ENCODE results near the gene CHCHD1.
A peak's percentile ranks its signal among the peaks of the same experiment; 100 is the strongest.
"Not testable (repeated sequence)": the region's sequence is repeated elsewhere in the genome, so short reads cannot be mapped to it uniquely, and the experiment has no call there.

Gene CHCHD1

DNA sequence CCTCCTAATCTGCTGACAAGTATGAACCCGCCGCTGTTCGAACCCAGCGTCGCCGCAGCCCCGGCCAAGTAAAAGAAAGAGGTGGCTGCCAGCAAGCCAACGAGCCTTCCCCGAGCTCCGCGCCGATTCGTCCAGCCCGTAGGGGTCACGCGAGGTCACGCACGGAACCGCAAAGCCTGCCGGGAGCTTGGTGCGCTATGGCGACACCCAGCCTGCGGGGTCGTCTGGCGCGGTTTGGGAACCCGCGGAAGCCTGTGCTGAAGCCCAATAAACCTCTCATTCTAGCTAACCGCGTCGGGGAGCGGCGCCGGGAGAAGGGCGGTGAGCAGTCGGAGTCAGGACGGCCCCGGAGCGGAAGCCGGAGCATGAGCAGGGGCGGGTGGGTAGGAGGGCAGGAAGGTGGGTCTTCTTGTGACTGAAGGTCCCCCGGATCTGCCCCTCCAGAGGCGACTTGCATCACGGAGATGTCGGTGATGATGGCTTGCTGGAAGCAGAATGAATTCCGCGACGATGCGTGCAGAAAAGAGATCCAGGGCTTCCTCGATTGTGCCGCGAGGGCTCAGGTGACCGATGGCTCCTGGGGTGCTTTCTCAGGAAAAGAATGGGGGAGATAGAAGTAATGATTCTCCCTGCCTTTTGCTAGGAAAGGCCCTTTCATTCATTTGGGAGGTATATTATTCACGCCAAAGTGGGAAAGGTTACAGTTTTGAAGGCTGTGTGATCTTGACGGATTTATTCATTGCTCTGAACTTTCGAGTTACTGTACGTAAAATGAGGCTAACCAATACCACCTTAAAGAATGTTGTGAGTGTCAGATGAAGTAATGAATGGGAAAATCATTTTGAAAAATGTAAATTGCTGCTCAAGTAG, at the start of gene CHCHD1:
Gene CHCHD1 (plus strand): TSS at position 170 of the 870 bp plus-strand sequence. CDS start 28 bp downstream, at position 198.
- peak; percentile 86 to 93 (median 88) for DNase-seq (ENCODE audit: low read depth in 2 of 3, low spot score in 1 of 3)

- no peak for DNase-seq (ENCODE audit: low read depth in 2 of 3, low spot score in 1 of 3)
Observed at GRCh38 chr10:73732426-73732825, 49.4 kb upstream of the CHCHD1 start.

- no peak for DNase-seq (ENCODE audit: low read depth in 2 of 3, low spot score in 1 of 3)
Observed at GRCh38 chr10:73732931-73733623, 48.8 kb upstream of the CHCHD1 start.

GRCh38 chr10:73734028-73734720, 47.7 kb upstream of the CHCHD1 start:
- no peak for DNase-seq (ENCODE audit: low read depth in 2 of 3, low spot score in 1 of 3)

GRCh38 chr10:73734796-73735305, 47.0 kb upstream of the CHCHD1 start:
- DNase-seq (ENCODE audit: low read depth in 2 of 3, low spot score in 1 of 3): no peak

GRCh38 chr10:73740501-73741254, 41.2 kb upstream of the CHCHD1 start:
- not testable (repeated sequence) for DNase-seq (ENCODE audit: low read depth in 2 of 3, low spot score in 1 of 3)

DNA sequence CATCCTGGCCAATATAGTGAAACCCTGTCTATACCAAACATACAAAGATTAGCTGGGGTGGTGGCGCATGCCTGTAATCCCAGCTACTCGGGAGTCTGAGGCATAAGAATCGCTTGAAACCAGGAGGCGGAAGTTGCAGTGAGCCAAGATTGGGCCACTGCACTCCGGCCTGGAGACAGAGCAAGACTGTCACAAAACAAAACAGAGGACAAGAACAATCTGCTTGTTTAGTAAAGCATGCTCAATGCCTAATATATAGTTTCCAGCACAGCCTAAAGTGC, 39.5 kb upstream of the CHCHD1 start:
- no peak for DNase-seq (ENCODE audit: low read depth in 2 of 3, low spot score in 1 of 3)

DNA sequence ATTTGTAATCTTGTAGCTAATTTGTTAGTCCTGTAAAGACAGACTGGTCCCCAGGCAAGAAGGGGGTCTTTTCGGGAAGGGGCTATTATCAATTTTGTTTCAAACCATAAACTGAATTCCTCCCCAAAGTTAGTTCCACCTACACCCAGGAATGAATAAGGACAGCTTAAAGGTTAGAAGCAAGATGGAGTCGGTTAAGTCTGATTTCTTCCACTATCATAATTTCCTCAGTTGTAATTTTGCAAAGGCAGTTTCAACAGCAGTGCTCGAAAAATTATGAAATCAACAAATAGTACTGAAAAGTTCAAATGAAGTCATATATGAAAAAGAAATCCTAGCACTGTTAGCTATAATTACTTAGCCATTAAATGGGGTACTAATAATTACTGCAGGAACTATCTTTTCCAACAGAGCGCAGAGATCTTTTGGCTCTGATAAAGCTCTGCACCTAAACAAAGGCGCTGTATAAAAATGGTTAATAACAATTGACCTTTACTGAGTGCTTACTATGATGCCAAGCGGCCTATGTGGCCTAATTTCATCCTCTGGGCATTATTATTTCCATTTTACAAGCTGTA, 38.4 kb upstream of the CHCHD1 start:
- DNase-seq (ENCODE audit: low read depth in 2 of 3, low spot score in 1 of 3): no peak

GRCh38 chr10:73743905-73744663, 37.8 kb upstream of the CHCHD1 start, which contains the start of gene SEC24C:
Gene SEC24C, plus strand, starts transcription at chr10:73744372. Its CDS starts 2,461 bp downstream, at chr10:73746833.
- peak; percentile 92 to 95 (median 92) for DNase-seq (ENCODE audit: low read depth in 2 of 3, low spot score in 1 of 3)

DNA sequence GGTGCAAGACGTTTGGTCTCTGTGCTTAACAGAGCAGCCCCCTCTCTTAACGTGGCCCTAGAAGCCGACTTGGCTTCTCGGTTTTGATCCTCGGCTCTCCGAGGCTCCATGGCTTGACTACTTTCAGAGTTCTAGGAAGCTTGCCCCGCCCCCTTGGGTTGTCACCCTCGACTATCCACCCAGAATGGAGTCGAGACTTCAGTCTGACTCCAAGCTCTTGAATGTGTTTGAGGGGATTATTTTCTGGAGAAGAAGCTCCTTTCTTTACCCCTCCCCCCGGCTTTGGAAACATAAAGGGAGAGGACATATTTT, 37.2 kb upstream of the CHCHD1 start:
- peak; percentile 46 to 54 (median 48) for DNase-seq (ENCODE audit: low read depth in 2 of 3, low spot score in 1 of 3)

DNA sequence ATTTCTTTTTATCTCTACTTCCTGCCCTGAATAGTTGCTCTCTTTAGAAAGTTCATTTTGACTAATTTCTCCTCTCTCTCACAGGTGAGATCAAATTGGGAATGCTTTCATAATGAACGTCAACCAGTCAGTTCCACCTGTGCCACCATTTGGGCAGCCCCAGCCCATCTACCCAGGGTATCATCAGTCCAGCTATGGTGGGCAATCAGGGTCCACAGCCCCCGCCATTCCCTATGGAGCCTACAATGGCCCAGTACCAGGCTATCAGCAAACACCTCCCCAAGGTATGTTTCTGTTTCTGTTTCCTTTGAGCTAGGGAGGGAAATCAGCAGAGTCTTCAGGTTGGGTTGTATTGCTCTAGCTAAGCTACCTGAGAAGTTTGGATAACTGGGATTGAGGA, 35.1 kb upstream of the CHCHD1 start:
- DNase-seq (ENCODE audit: low read depth in 2 of 3, low spot score in 1 of 3): no peak

- no peak for DNase-seq (ENCODE audit: low read depth in 2 of 3, low spot score in 1 of 3)
Observed at GRCh38 chr10:73750819-73751218, 31.0 kb upstream of the CHCHD1 start.

DNA sequence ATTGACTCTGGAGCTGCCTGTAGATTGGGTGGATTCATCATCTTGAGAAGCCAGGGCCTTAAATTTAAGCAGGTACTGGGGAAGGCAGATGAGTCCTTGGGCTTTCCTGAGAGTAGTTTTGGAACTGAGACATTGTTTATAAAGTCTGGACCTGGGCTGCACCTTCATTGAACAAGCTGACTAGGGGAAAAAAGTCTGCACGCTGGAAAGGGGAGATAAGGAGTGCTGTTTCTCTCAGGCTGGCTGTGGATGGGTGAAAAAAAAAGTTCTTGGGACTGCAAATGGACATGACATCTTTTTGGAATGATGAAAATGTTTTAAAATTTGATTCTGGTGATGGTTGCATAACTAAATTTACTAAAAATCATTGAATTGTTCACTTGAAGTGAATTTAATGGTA, 25.7 kb upstream of the CHCHD1 start:
- no peak for DNase-seq (ENCODE audit: low read depth in 2 of 3, low spot score in 1 of 3)

DNA sequence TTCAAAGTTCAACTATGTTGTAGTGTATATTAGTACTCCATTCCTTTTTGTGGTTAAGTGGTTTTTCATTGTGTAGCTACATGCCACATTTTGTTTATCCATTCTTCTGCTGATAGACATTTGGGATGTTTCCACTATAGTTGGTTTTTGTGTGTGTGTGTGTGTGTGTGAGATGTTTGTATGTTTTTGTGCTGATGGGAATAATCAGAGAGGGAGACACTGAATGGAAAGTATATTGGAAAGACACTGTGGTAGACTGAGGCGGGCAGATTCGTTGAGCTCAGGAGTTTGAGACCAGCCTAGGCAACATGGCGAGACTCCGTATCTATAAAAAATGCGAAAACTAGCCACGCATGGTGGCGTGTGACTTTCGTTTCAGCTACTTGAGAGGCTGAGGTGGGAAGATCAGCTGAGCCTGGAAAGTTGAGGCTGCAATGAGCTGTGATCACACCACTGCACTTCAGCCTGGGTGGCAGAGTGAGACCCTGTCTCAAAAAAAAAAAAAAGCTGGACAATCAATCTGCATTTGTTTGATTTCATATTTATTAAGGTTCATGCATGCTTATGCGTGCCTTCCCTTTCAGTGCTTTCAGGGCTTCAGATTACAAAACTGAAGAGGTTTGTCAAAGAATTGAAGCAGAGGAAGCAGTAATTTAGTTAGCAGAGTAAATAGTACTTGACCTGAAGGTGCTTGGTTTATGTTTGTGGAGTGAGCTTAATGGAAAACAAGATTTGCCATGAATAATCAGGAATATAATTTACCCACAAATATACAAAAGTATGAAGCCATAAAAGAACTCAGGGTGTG, 22.9 kb upstream of the CHCHD1 start:
- DNase-seq (ENCODE audit: low read depth in 2 of 3, low spot score in 1 of 3): no peak

DNA sequence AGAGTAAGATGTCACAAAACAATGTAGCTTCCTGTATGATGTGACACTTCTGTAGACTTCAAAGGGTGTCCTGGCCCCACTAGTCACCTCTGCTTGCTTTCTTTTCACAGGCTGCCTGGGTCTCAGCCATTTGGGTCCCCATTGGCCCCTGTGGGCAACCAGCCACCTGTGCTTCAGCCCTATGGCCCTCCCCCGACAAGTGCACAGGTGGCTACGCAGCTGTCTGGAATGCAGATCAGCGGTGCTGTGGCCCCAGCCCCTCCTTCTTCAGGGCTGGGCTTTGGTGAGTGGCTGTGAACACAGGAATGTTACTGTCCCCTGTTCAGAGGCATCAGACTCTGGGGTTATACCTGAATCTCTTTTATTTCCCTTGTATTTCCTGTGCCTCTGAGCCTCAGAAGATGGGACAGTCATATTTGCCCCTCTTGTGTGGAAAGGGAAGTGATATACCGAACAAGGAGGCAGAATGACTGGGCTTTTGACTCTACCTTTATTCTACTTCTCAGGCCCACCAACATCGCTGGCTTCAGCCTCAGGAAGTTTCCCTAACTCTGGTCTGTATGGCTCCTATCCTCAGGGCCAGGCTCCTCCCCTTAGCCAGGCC, 22.2 kb upstream of the CHCHD1 start:
- DNase-seq (ENCODE audit: low read depth in 2 of 3, low spot score in 1 of 3): no peak

DNA sequence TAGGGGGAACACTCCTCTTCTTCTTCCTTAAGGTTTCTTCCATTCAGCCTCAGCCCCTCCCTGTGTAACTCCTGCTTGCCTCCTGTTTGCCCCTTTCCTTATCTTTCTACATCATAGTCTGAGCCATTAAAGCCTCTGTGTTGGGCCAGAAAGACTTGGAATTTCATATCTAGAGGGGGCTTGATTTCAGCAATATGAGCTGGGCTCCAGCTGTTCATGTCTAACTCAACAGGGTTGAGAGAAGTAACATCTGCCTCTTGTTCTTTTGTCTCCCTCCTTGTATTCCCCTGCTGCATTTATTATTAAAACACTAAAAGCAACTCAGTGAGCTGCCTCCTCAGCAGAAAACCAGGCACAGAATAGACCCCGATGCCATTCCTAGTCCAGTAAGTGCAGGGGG, 20.1 kb upstream of the CHCHD1 start:
- no peak for DNase-seq (ENCODE audit: low read depth in 2 of 3, low spot score in 1 of 3)

GRCh38 chr10:73762915-73763314, 18.9 kb upstream of the CHCHD1 start:
- no peak for DNase-seq (ENCODE audit: low read depth in 2 of 3, low spot score in 1 of 3)

DNA sequence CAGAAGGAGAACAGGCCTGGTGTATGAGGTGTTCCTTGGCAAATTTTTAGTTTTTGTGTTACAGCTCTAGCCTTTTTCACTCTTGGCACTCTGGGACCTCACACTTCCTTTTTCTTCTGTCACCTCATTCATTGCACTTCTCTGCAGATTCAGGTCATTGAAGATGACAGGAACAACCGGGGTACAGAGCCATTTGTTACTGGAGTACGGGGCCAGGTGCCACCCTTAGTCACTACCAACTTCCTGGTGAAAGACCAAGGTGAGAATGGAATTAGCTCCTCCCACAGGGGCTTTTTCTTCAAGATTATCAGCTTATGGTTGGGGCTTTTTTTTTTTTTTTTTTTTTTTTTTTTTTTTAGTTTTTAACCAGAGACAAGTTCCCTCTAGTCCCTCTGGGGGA, 18.5 kb upstream of the CHCHD1 start:
- no peak for DNase-seq (ENCODE audit: low read depth in 2 of 3, low spot score in 1 of 3)

DNA sequence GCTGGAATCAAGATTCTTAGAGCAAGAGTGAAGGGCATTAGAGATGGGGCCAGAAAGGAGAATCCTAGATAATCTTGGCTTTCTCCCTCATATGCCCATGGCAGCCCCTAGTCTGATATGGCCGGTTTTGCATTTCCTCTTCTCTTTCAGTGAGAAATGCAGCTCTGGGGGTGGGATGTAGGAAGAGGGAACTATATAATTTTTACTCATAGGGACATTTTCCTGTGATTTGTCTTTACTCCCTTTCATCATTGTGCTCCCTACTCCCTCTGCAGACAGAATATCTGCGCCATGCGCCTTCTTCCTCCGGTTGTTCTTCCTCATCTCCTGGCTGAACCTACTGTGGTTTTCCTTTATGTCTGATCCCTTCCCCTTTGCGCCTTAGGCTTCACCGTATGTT, 16.8 kb upstream of the CHCHD1 start:
- no peak for DNase-seq (ENCODE audit: low read depth in 2 of 3, low spot score in 1 of 3)
